Activated B cell treated with CpG ODN at 0.5 μM for 24 hours (primary cell): ENCODE results near the gene SND1. TPM values are rescaled to one million over a fixed set of nuclear protein-coding genes. Genes with fewer than 3 reads are reported as not detected.

Experiments
- ATAC-seq: fragments of 200-7000 bp; cut with Tn5 transposase; one replicate; pipeline ENCODE4 v1.10.0; 2021; ENCODE audit warnings: low read depth, mild to moderate bottlenecking, moderate library complexity
- CTCF ChIA-PET: fragments of 350-600 bp; sonication (Branson Sonifier 250); formaldehyde crosslinking; loops from one replicate; lab custom pipeline; 2021; ENCODE audit warnings: antibody characterized with exemption; lab: Charles Lee
- POLR2A ChIA-PET: fragments of 350-600 bp; sonication (Branson Sonifier 250); formaldehyde crosslinking; loops from one replicate; lab custom pipeline; 2021; ENCODE audit warnings: antibody characterized with exemption; lab: Charles Lee
- DNase-seq: peaks from one replicate; pipeline ENCODE4 v3.0.0; 2022
- H3K27ac Mint-ChIP-seq: one replicate; pipeline ENCODE4 v1.8.0; 2020; ENCODE audit warnings: mixed read lengths
- H3K27me3 Mint-ChIP-seq: one replicate; pipeline ENCODE4 v1.8.0; 2021; ENCODE audit warnings: mixed read lengths
- H3K36me3 Mint-ChIP-seq: one replicate; pipeline ENCODE4 v1.8.0; 2021; ENCODE audit warnings: low read depth, mixed read lengths
- H3K4me1 Mint-ChIP-seq: one replicate; pipeline ENCODE4 v1.8.0; 2021; ENCODE audit warnings: mixed read lengths
- H3K4me3 Mint-ChIP-seq: one replicate; pipeline ENCODE4 v1.8.0; 2020; ENCODE audit warnings: mild to moderate bottlenecking, mixed read lengths
- H3K9me3 Mint-ChIP-seq: one replicate; pipeline ENCODE4 v1.8.0; 2020; ENCODE audit warnings: mixed read lengths
- intact Hi-C: fragments of 100-400 bp; cut with micrococcal nuclease; formaldehyde crosslinking; loops from one replicate; pipeline ENCODE4 v1.15.1; 2024
- total RNA-seq: library from RNA; stranded (reverse); gene quantifications from 2 replicates; pipeline ENCODE4 v1.2.3, GENCODE V29; 2022
- TF ChIP-seq, protein P1 (sequence below): fragments of 200-600 bp; IDR thresholded peaks from one replicate; pipeline ENCODE4 v1.8.0; 2022; ENCODE audit warnings: antibody characterized with exemption, mild to moderate bottlenecking

Gene SND1
- total RNA-seq, 1 donor from 2014 or later = 215 TPM

DNA sequence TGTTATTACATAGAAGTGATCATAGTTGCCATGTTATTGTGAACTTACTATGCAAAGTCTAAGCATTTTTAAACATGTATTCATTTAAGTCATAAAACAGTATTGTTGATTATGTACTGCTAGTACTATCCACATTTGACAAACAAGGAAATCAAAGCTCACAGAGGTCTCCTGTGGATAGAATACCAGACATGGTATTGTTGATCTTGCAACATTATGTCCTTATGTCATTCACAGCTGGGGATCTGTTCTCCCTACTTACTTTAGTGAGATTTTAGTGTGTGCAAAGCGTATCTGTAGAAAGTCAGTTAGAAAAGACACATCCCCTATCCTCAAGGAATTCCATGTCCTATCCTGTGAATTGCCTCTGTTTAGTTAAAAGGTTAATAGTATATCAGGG lies 106.1 kb downstream of the SND1 start:
- no peaks in the 10 kb centered on the region for H3K27me3 Mint-ChIP-seq
- ChIA-PET CTCF (no interaction called here), POLR2A (no interaction called here)
- peaks cover 19% of the 10 kb centered on the region for H3K4me1 Mint-ChIP-seq
- no peak for DNase-seq
- intact Hi-C loops = no loop called here
- H3K9me3 Mint-ChIP-seq = no peaks in the 10 kb centered on the region
- H3K4me3 Mint-ChIP-seq = no peak overlapping the region
- ATAC-seq = no peak
- TF ChIP-seq, protein P1, sequence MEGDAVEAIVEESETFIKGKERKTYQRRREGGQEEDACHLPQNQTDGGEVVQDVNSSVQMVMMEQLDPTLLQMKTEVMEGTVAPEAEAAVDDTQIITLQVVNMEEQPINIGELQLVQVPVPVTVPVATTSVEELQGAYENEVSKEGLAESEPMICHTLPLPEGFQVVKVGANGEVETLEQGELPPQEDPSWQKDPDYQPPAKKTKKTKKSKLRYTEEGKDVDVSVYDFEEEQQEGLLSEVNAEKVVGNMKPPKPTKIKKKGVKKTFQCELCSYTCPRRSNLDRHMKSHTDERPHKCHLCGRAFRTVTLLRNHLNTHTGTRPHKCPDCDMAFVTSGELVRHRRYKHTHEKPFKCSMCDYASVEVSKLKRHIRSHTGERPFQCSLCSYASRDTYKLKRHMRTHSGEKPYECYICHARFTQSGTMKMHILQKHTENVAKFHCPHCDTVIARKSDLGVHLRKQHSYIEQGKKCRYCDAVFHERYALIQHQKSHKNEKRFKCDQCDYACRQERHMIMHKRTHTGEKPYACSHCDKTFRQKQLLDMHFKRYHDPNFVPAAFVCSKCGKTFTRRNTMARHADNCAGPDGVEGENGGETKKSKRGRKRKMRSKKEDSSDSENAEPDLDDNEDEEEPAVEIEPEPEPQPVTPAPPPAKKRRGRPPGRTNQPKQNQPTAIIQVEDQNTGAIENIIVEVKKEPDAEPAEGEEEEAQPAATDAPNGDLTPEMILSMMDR = no peak
- peaks cover 2% of the 10 kb centered on the region for H3K36me3 Mint-ChIP-seq
- H3K27ac Mint-ChIP-seq = no peak overlapping the region

DNA sequence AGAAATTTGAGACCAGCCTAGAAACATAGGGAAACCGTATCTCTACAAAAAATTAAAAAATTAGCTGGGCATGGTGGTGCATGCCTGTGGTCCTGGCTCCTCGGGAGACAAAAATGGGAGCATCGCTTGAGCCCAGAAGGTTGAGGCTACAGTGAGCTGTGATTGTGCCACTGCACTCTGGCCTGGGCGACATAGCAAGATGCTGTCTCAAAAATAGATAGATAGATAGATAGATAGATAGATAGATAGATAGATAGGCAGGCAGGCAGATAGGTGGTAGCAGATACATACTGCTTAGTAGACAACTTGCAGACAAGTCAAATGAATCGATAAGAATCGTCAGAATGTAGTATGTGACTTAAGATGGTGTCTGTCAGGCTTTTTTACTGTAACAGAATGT lies 106.9 kb downstream of the SND1 start:
- Mint-ChIP-seq H3K4me1 (peaks cover 14% of the 10 kb centered on the region), H3K4me3 (no peak overlapping the region), H3K27ac (no peak overlapping the region), H3K27me3 (no peaks in the 10 kb centered on the region), H3K36me3 (peaks cover 2% of the 10 kb centered on the region), H3K9me3 (no peaks in the 10 kb centered on the region)
- intact Hi-C loops = no loop called here
- no peak for ATAC-seq
- TF ChIP-seq, protein P1 = no peak
- ChIA-PET POLR2A (no interaction called here), CTCF (no interaction called here)
- no peak for DNase-seq

DNA sequence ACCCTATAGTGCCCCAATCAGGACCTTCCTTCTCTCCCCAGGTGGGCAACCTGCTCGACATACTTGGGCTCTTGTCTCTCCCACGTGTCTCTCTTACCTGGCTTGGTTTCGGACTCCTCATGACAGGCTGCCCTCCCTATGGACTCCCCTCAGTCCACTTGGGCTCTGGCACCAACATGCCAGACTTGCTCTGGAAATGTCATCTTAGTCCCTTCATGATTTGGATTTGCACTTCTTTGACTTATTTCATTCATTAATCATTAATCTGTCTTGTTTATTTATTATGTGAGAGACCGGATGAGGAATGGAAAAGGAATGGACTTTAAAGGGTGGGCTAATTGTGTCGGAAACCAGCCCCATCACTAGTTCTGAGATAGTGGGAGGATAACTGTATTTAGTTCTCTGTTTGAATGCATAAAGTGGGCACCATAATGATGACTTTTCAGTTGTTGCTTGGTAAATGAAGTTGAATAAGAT lies 108.0 kb downstream of the SND1 start:
- Mint-ChIP-seq H3K27ac (no peak overlapping the region), H3K36me3 (peaks cover 2% of the 10 kb centered on the region)
- CTCF ChIA-PET = no interaction called here

DNA sequence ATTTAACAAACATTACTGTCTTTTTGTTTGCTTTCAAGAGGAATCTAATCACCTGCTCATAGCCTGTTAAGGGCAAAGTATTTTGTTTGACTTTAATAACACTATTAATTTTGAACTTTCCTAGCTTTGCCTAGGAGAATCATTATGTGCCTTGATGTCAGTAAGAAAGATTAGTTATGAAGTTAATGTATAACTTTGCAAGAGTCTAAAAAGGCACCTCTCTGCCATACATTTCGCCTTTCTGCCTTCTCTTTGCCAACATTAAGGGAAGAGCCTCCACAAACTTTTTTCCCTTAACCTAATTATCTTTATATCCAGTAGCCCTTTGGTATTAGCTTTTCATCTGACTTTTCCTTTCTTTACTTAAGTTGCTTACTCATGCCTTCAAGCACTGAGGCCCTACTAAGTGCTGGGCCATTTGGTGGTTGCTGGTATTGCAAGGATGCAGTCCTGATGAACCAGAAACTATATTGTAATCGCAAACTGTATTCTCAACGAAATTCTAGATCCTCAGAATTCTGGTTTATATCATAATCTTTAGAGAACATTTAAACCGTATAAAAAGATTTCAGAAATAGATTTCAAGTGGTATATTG lies 108.5 kb downstream of the SND1 start:
- POLR2A ChIA-PET = no interaction called here
- ATAC-seq = no peak
- Mint-ChIP-seq H3K9me3 (no peaks in the 10 kb centered on the region), H3K36me3 (peaks cover 2% of the 10 kb centered on the region), H3K27ac (no peak overlapping the region), H3K27me3 (no peaks in the 10 kb centered on the region), H3K4me3 (no peak overlapping the region), H3K4me1 (peaks cover 12% of the 10 kb centered on the region)
- TF ChIP-seq, protein P1 = no peak
- intact Hi-C loops = no loop called here
- DNase-seq = no peak
- CTCF ChIA-PET = no interaction called here

More for the DNA sequence above, 108.0 kb downstream of the SND1 start:
- DNase-seq (no peak), ATAC-seq (no peak)
- TF ChIP-seq, protein P1 = no peak
- H3K9me3 Mint-ChIP-seq = no peaks in the 10 kb centered on the region
- H3K27me3 Mint-ChIP-seq = no peaks in the 10 kb centered on the region
- H3K4me1 Mint-ChIP-seq = peaks cover 11% of the 10 kb centered on the region
- intact Hi-C loops = no loop called here
- POLR2A ChIA-PET = no interaction called here
- no peak overlapping the region for H3K4me3 Mint-ChIP-seq

GRCh38 chr7:127761196-127761595 lies 109.2 kb downstream of the SND1 start:
- peaks cover 11% of the 10 kb centered on the region for H3K4me1 Mint-ChIP-seq
- TF ChIP-seq, protein P1 = no peak
- no peaks in the 10 kb centered on the region for H3K9me3 Mint-ChIP-seq
- no peak overlapping the region for H3K27ac Mint-ChIP-seq
- POLR2A ChIA-PET = no interaction called here
- CTCF ChIA-PET = no interaction called here
- no peaks in the 10 kb centered on the region for H3K27me3 Mint-ChIP-seq
- no peak overlapping the region for H3K4me3 Mint-ChIP-seq
- no peak for ATAC-seq
- no peak for DNase-seq
- peaks cover 7% of the 10 kb centered on the region for H3K36me3 Mint-ChIP-seq
- intact Hi-C loops = no loop called here
